ENCODE data around the gene CYREN.
"Not testable (repeated sequence)": the region's sequence is repeated elsewhere in the genome, so short reads cannot be mapped to it uniquely, and the experiment has no call there.

Gene CYREN

DNA sequence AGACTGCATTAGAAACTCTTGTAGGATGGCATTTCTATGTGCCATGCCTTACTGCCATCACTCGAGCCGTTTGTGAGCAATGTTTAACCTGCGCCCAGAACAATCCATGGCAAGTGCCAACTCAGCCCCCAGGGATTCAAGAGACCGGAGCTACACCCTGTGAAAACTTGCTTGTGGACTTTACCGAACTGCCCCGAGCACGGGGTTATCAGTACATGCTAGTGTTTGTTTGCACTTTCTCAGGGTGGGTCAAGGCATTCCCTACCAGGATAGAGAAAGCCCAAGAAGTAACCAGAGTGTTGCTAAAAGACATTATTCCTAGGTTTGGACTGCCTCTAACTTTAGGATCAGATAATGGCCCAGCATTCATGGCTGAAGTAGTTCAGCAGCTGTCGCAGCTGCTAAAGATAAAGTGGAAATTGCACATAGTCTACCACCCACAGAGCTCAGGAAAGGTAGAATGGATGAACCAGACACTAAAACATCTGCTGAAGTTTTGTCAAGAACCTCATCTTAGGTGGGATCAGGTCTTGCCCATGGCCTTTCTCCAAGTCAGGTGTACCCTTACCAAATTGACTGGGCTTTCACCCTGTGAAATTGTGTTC lies 8.9 kb upstream of the CYREN start:
- DNase-seq: no peak

DNA sequence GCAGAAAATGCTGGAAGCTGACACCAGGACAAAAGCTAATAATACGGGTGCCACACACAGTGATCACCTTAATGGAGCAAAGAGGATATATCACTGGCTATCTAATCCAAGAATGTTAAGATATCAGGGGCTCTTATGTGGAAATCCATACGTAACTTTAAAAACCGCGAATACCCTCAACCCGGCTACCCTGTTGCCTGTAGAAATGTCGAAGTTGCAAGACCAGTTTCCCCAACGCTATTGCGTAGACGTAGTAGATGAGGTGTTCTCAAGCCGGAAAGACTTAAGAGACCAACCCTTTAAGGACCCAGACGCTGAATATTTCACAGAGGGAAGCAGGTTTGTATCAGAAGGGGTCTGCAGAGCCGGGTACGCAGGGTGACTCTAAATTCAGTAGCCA lies 7.9 kb upstream of the CYREN start:
- DNase-seq: no peak

DNA sequence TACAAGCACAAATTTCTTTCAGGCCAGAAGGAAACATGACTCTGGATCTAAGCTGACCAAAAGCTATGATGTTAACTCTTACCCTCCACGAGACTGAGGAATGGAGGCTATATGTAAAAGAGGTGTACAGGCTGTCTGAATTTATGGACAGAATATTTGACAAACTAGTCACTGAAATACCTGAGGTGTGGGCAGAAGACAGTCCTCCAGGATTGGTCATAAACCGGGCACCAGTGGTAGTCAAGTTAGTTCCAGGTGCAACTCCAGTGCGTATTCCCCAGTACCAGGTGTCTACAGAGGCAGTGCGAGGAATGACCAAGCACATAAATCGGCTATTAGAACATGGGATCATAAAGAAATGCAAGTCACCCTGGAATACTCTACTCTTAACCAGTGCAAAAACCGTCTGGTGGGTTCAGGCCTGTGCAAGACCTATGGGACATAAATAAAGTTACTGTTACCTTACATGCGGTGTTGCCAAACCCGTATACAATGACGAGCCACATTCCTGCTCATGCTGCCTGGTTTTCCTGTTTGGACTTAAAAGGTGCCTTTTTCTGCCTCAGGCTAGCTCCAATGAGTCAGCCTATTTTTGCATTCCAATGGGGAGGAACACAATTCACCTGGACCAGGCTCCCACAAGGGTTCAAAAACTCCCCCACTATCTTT lies 6.7 kb upstream of the CYREN start:
- DNase-seq: no peak

GRCh38 chr7:135175931-135176330 lies 5.4 kb upstream of the CYREN start:
- DNase-seq: no peak

DNA sequence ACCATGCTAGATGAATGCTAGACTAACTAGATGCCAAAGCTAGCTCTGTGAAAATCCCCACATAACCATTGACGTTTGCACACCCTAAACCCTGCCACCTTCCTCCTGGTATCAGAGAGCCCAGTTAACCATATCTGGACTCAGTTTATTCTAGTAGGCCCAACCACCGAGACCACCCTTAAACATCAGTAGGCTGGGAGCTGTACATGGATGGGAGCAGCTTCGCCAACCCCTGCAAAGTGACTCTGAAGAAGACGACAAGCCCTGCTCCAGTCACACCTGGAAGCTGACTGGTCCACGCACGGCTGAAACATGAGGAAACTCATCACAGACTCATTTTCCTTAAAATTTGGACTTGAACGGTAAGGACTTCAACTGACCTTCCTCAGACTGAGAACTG lies 4.4 kb upstream of the CYREN start:
- no peak for DNase-seq

DNA sequence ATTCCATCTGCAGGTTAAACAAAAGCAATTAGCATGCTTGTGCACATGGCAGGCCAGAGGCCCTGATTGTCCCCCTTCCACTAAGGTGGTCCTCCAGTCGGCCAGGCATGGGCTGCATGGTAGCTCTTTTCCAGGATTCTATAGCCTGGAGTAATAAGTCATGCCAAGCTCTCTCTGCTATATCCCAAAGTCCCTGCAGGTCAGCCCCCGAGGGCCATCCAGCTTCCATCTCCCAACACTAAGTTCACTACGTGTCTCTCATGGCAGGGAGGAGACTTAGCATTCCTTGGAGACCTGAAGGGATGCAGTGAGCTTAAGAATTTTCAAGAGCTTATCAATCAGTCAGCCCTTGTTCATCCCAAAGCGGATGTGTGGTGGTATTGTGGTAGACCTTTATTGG lies 3.4 kb upstream of the CYREN start:
- not testable (repeated sequence) for DNase-seq

DNA sequence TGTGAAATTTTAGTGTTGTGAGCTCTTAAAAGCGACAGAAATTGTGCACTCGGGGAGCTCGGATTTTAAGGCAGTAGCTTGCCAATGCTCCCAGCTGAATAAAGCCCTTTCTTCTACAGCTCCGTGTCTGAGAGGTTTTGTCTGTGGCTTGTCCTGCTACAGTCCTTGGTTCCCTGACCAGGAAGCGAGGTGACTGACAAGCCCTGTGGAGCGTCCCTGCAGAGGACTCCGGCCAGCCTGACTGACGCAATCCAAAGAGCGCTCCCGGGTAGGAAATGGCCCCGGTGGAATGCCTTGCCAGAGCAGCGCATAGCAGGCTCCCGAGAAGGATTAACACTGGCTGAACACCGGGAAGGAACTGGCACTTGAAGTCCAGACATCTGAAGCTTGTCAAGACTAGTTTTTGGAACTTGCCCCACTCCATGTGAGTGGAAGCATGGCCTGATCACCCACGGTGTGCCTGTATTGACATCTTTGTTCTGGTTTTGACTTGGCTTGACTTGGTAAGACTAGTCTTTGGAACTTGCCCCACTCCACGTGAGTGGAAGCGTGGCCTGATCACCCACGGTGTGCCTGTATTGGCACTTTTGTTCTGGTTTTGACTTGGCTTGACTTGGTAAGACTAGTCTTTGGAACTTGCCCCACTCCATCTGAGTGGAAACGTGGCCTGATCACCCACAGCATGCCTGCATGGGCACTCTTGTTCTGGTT lies 1.2 kb upstream of the CYREN start:
- DNase-seq: peak in 28 of 51 donors; percentile 19 to 75 (median 48)

DNA sequence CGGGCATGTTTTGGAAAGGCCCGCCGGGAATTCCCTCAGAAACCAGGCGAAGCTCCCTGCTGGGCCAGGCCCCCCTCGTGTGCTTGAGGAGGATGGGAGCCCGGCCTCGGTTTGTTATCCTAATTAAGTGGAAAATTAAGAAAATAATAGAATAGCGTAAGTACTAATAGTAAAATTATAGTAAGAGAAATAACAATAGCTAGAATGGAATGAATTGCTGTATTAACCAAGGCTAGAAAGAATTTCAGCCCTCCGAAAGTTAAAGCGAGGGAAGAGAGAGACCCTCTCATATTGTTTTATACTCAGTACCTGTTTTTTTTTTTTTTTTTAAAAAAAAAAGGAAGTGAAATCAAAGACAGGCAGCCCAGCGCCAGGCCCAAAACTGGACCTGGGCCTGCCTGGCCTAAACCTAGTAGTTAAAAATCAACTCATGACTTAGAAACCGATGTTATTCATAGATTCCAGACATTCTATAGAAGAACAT lies 533 bp upstream of the CYREN start:
- DNase-seq: not testable (repeated sequence)

GRCh38 chr7:135169964-135170273 lies 588 bp downstream of the CYREN start:
- no peak for DNase-seq

- no peak for DNase-seq
These were observed 1.2 kb downstream of the CYREN start for GRCh38 chr7:135169141-135169963.

GRCh38 chr7:135168489-135169140 lies 1.9 kb downstream of the CYREN start:
- no peak for DNase-seq

GRCh38 chr7:135168001-135168400 lies 2.5 kb downstream of the CYREN start:
- no peak for DNase-seq

DNA sequence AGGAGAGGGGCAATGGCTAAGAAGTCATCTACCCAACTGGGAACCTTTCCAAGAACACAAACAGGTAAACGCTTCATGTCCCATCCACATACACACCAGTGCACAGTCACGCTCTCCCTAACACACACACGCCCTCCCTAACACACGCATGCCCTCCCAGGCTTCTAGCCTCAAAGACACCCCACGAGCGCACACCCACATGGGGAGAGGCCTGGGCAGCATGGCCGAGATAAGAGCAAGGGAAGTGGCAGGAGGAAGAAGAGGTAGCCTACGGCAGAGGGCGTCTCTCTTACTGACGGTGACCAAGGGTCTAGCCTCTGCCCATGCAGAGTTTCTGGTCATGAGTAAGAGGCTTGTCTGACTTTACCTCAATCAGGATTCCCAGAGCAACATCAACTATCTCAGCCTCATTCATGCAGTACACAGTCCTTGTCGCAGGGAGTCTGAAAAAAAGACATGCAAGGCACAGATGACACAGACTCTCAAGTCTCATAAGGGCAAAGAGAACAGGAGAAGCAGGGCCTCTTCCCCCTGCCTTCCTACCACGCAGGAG lies 3.1 kb downstream of the CYREN start:
- no peak for DNase-seq

DNA sequence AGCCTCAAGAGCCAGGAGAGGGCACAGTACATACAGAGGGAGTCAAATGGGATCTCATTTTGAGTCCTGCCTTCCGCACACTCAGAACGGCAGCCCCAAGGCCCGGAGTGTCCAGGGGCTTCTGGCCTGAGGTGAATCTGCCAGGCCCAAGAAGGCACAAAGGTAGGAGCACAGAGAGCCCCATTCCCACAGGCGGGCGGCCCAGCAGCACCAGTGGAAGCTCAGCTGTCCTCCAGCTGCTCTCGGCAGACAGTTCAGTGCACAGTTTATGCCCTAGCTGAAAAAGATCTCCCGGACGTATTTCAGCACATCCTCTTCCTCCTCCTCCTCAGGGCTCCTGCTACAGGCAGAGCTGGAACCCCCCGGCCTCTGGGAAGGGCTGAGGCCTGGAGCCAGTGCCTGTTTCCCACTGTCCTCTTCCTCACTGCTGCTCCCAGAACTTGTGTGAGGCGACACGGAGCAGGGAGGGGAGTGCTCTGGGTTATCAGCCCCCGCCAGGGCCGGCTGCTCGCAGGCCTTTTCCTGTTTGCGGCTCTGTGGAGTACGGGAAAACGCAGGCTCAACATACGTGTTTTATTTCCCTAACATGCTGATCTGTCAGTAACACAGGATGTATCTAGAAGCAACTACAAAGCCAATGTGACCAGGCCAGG lies 4.0 kb downstream of the CYREN start:
- DNase-seq: no peak

DNA sequence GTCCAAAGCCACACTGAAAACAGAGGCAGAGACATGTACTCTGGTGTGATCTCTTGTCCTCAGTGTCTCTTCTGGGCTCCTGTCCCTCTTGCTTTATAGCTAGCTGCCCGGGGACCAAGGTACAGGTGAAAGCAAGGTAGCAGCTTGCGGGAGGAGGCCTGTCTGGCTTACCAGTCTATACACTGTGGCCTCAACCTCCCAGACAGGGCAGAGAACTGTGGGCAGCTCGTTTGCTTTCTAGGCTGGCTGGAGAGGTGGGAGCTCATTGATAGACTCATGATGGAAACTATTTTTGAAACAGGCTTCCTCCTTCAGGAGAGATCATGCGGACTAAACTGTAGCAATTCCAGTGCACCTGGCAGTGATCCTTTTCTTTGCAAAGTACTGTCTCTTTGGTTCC lies 4.6 kb downstream of the CYREN start:
- DNase-seq: no peak

- peak in 1 of 51 donors; percentile 38 for DNase-seq
These were observed 6.0 kb downstream of the CYREN start for GRCh38 chr7:135164357-135165061.

GRCh38 chr7:135162382-135163001 lies 8.0 kb downstream of the CYREN start:
- no peak for DNase-seq

GRCh38 chr7:135161669-135162068 lies 8.8 kb downstream of the CYREN start:
- no peak for DNase-seq

DNA sequence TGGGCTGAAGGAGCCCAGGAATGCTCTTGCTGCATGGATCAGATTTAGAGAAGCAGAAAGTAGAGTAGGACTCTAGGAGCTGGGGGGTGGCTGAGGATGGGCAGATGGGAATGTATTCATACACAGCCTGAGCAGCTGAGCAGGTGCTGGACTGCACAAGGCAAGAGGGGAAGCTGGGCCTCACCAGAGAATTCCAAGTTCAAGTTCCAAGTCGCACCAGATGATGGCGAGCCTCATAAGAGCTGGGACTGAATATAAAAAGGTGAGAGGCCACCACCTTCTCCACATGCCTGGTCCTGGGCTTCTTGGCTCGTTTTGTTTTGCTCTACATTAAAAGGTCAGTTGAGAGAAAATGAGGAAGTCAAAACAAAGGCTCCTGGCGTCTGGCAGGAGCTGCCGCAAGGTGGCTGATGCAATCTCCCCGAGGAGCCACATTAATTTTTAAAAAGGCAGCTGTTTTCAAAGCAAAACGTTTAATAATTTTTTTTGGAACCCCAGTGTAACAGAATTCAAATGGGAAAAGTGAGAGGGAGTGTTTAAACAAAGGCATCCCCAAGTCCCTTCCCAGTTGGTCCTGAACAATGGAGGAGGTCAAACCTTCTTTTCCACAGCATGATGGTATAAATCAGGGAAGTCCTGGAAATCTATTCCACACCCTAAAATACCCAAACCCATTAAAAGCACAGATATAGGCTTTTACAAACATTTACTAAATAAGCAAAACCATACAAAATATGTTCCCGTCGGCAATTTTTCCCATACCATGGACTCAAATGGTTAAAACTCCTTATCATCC lies 9.5 kb downstream of the CYREN start:
- no peak for DNase-seq

Measured in hypothalamus (tissue), 51 donors.